ENCODE results near the gene C4orf36.

The C4orf36 gene

DNA sequence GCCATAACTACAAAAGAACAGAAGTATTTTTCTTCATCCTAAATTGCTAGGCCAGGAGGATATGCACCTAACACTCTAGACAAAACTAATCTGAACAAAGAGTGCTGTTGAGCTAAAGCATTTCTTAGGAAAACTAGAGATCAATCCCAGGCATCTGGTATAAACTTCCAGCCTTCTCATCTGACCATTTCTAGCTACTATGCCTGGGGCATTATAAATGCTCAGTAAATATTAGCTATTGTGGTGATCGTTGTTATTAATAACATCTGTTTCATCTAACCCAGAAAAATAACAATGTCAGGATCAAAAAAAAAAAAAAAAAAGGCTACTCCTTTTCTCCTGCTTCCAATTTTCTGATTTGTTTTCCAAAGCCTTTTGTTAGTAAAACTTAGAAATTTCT, 35.3 kb downstream of the C4orf36 start:
- H3K4me3 ChIP-seq (ENCODE audit: low read length), result no peak overlapping the region
- no peak for TF ChIP-seq ZNF274 (IDR thresholded peaks at IDR 0.05; ENCODE audit: low read depth, low read length)

DNA sequence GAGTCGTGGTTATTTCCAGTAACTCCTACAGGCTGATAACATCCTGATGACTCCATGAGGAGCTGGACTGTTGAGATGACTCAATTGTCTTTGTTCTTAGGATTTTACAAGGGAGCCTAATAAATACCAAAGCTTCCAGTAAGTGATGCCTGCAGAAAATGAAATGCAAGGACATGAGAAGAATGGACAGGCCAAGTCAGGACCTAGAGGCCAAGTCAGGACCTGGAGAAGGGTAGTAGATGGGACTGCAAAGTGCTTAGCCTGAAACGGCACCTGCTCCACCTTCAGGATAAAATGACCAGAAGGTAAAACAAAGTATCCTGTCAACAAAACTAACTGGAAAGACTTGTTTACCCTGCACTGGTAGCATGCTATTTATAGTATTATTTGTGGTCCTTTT, 36.6 kb downstream of the C4orf36 start:
- TF ChIP-seq ZNF274 (IDR thresholded peaks at IDR 0.05; ENCODE audit: low read depth, low read length), result no peak
- H3K4me3 ChIP-seq (ENCODE audit: low read length), result no peak overlapping the region

DNA sequence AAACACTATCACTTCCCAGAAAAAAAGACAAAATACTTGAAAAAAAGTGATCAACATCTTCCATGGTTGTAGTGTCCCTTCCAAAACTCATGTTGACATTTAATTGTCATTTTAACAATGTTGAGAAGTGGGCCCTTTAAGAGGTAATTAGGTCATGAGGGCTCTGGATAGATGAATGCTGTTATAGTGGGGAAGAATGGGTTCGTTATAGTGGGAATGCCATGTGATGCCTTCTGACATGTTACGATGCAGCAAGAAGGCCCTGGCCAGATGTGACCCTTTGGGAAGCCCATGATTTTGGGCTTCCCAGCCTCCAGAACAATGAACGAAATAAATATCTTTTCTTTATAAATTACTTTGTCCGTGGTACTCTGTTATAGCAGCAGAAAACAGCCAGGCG, 39.0 kb downstream of the C4orf36 start:
- TF ChIP-seq ZNF274 (IDR thresholded peaks at IDR 0.05; ENCODE audit: low read depth, low read length), result no peak
- H3K4me3 ChIP-seq (ENCODE audit: low read length), result no peak overlapping the region

DNA sequence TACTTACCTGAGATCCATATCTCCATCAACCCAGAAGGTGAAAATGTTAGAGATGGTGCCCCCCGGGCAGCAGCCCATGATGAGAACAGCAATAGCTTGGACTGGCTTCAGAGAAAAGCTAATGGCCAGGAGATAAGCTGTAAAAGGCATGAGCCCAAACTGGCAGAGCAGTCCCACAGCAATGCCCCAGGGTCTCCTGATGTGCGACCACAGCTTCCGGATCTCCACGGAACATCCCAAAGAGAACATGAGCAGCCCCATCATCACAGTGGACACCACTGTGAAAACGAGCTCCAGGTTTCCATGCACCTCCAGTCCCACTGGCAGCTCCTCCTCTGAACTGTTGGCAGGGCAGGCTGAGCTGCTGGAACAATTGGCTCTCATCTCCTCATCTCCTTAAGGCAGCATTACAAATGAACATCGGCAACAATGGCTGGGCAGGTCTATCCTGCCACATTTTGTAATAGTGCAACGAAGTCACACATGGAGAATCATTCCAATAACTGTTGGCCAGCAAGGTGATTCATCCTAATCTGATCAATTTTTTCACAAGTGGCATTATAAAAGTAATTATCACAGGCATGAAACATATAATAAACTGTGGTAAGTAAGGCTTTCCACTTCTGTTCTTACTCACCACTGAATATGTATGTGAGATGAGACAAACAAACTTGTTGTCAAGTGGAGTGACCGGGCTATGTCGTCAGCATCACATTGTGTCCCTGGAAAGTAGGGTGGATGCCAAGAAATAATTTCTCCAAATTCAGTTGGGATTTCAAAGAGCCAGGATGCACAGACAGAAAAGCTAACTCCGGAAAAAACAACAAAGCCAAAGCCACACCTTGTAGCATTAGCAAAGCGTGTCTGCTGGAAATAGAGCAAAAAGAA, 43.2 kb downstream of the C4orf36 start, which contains the start of gene SLC10A6:
Gene SLC10A6 (minus strand): TSS at position 653 of the 888 bp plus-strand sequence. CDS start 269 bp downstream, at position 384.
- no peak for TF ChIP-seq ZNF274 (IDR thresholded peaks at IDR 0.05; ENCODE audit: low read depth, low read length)
- H3K4me3 ChIP-seq (ENCODE audit: low read length), result no peak within 1 kb of the TSS

DNA sequence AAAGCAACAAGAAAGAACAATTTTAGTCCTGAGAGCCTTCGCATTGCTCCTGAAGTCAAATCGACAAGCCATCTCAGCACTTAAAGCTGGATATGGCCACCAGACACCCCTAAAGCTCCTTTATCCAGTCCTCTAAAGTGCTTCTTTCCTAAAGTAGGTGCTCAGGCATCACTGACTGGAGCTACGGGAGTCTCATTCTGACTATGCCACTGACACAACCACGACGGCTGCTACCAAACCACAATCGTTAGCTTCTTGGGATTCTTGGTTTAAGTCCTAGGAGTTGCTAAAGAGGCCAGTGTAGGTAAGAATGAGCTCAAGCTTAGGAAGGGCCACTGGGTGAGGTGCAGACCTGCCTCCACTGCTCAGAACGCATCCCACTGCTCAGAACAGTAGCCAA, 44.1 kb downstream of the C4orf36 start:
- no peak for TF ChIP-seq ZNF274 (IDR thresholded peaks at IDR 0.05; ENCODE audit: low read depth, low read length)

DNA sequence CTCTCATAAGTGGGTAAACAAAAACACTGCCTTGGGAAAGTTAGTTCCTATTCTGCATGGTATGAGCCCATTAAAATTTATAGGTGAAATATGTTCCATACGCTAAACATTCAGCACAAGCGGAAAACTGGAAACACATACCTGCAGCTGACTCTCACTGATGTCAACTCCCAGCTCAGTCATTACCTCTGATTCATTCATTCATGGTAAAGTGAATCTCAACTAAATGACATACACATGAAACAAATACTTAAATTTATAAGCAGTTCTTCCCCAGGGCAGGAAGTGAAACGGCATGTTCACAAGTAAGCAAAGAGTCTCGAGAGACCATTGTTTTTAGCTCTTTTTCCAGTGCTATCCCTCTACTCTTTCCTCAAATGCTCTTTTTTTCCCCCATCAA, 44.7 kb downstream of the C4orf36 start:
- TF ChIP-seq ZNF274 (IDR thresholded peaks at IDR 0.05; ENCODE audit: low read depth, low read length), result no peak
- no peak overlapping the region for H3K4me3 ChIP-seq (ENCODE audit: low read length)

More for the DNA sequence above, 44.1 kb downstream of the C4orf36 start:
- H3K4me3 ChIP-seq (ENCODE audit: low read length), result no peak overlapping the region

DNA sequence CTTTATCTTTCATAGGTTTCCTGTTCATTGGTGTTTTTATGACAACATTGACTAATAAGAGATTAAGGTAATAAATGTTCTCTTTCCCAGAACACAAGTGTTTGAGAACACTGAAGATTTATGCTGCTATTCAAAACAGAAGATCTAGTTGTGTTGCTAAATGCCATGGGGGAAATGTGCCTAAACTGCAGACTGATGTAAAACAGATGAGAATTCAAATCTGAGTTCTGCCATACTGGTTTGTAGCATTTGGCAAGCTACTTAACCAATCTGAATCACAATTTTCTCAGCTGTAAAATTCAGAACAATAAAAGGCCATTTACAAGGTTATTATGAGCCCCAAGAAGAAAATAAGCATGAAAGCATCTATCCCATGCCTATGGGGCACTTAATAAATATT, 45.3 kb downstream of the C4orf36 start:
- no peak overlapping the region for H3K4me3 ChIP-seq (ENCODE audit: low read length)
- no peak for TF ChIP-seq ZNF274 (IDR thresholded peaks at IDR 0.05; ENCODE audit: low read depth, low read length)

DNA sequence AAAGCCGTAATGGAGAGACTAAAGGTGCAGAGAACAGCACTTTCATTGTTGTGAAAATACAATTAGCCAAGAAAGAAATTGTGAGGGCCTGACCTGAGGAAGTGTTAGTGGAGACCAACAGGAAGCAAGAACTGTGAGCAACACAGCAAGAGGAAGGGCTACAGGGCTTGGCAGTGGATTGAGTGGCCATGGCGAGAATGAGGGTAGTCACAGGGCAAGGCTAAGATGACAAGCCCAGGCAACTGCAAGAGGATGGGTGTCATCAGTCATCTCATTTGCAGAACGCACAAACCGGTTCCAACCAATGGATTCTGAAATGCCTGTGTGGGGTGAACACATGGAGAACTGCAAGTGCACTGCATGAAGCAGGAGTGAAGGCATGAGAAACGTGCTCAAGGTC, 46.6 kb downstream of the C4orf36 start:
- TF ChIP-seq ZNF274 (IDR thresholded peaks at IDR 0.05; ENCODE audit: low read depth, low read length), result no peak
- H3K4me3 ChIP-seq (ENCODE audit: low read length), result no peak overlapping the region

DNA sequence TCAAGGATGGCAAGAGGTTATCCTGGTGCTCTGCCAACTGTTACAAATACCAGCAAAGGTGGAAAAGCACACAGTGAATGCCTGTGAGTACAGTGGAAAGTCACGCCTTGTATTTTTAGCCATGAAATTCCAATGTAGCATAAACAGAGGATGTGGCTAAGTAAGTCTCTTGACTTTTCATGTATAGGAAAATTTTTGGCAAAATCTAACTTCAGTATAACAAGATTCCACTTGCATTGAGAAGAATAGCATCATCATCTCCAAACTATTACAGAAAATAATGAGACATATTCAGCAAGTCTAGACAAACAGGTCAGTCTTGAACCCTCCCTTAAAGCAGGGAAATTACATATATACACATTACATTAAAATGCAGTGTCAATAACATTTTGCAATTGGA, 50.9 kb downstream of the C4orf36 start:
- TF ChIP-seq ZNF274 (IDR thresholded peaks at IDR 0.05; ENCODE audit: low read depth, low read length), result no peak
- H3K4me3 ChIP-seq (ENCODE audit: low read length), result no peak overlapping the region

DNA sequence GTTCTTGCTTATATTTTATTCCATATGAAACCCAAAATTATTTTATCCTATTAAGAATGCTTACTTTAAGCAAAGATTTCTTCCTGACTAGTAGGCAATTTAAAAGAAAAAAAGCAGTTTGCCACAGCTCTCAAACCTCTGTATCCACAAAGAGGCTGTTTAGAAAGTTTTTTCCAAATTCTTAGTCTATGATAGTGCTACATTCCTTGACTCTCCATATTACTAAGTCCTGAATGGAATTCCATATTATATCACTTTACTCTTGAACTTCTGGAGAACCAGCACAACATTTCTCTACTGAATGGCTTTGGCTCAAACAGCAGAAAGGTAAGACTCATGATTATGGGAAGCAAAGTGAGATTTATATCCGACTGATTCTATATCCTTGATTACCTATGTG, 51.4 kb downstream of the C4orf36 start:
- TF ChIP-seq ZNF274 (IDR thresholded peaks at IDR 0.05; ENCODE audit: low read depth, low read length), result no peak
- H3K4me3 ChIP-seq (ENCODE audit: low read length), result no peak overlapping the region

DNA sequence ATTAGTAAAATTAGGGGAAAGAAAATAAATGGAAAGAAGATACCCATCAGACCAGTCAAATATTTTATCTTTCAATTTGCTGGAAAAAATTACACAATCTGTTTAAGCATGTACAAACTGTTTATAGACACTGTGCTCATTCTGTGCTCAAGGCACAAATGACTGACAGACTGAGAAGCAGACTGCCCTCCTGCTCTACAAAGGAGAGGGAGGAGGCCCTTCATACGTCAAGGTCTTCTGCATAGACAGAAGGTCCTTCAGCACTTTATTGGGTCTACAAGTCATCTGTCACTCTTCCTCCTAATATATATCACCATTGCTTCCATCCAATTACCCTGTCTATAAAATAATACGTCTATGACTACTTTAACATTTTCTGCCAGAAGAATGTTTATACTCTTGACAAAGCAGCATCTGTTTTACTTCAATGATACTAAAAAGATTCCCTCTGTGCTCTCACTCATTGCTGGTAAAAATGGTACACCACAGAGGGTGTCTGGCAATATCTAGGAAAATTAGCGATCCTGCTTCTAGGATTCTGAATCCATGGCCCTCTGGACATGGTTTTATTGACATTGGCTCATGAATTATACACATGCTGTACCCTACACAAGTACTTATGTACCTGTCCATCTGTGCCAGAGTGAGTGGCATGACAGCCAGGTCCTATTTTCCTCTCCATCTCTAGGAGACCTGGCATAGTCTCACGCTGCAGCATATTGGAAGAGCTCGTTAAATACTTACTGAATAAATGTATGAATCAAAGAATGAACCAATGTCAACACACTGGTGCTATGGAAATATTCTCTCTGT, 54.3 kb downstream of the C4orf36 start:
- no peak for TF ChIP-seq ZNF274 (IDR thresholded peaks at IDR 0.05; ENCODE audit: low read depth, low read length)
- no peak overlapping the region for H3K4me3 ChIP-seq (ENCODE audit: low read length)

DNA sequence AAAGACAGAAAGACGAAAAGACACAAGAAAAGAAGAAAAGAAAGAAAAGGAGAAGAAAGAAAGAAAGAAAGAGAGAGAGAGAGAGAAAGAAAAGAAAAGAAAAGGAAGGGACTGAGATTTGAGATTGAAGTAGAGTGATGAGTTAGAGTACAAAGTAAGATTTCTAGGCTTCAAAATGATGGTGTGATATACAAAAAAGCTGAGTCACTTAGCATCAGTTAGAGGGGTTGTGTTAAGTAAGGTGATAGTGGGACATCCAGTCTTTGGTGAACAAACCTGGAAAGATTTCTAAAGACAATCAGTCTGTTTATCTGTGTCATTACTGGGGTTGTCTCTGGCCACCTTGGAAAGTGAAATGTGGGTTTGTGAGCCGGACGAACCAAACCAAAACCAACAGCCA, 56.5 kb downstream of the C4orf36 start:
- TF ChIP-seq ZNF274 (IDR thresholded peaks at IDR 0.05; ENCODE audit: low read depth, low read length), result no peak
- no peak overlapping the region for H3K4me3 ChIP-seq (ENCODE audit: low read length)

DNA sequence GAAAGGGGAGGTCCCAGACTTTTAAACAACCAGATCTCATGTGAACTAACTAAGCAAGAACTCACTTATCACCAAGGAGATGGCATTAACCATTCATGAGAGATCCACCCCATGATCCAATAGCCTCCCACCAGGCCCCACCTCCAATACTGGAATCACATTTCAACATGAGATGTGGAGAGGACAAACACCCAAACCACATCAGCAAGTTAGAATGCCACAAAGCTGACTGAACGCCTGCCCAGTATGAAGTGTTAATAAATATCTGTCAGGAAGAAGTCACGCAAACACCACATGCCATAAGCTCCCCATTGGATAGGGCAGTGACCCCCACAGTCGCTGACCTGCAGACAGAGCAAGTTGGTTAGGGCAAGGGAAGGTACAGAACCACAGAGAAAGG, 57.3 kb downstream of the C4orf36 start:
- TF ChIP-seq ZNF274 (IDR thresholded peaks at IDR 0.05; ENCODE audit: low read depth, low read length), result no peak
- H3K4me3 ChIP-seq (ENCODE audit: low read length), result no peak overlapping the region

DNA sequence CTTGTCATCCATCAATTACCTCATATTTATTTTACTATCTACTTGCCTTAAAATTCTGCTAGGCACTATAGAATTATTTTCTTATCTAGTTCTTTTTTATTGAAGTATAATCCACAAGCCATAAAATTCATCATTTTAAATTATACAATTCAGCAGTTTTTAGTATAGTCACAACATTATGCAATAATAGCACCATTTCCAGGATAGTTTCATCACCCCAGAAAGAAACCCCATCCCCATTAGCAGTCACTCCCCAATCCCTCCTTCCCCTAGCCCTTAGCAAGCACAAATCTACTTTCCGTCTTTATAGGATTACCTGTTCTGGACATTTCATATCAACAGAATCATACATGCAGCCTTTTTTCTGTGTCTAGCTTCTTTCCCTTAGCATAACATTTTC, 58.6 kb downstream of the C4orf36 start:
- no peak for TF ChIP-seq ZNF274 (IDR thresholded peaks at IDR 0.05; ENCODE audit: low read depth, low read length)
- H3K4me3 ChIP-seq (ENCODE audit: low read length), result no peak overlapping the region

All from GM08714 (cell line).